ENCODE measurements around the gene YAE1. TPM values are rescaled to one million over a fixed set of nuclear protein-coding genes. Genes with fewer than 3 reads are reported as not detected.

The YAE1 gene
- total RNA-seq, 1 experiment from 2014 or later: 29.1 TPM

DNA sequence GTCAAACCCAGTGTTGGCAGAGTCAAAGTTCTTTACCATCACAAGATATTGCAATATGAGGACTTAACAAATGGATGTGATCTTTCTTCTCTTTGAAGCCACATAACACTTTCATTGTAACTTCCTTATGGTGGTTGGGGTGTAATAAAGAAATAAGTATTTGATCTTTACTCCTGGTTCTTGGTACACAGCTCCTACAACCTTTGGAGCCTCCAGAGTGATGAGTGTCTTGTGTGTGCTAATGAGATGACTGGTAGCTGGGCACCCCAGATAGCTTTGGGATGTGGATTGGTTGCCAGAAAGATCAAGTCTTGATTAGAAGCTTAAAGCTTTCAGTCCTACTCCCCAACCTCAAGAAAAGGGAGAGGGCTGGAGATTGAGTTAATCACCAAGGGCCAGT is 31.1 kb upstream of the YAE1 start:
- Histone ChIP-seq H3K9me3 (ENCODE audit: low read depth, low read length, poor library complexity, severe bottlenecking) (no peaks in the 10 kb centered on the region), H3K4me1 (ENCODE audit: insufficient read depth, low read length, poor library complexity, severe bottlenecking) (no peaks in the 10 kb centered on the region), H3K27ac (ENCODE audit: low read depth, low read length, poor library complexity, severe bottlenecking) (no peak overlapping the region), H3K36me3 (ENCODE audit: insufficient read depth, low read length, poor library complexity, severe bottlenecking) (no peaks in the 10 kb centered on the region), H3K4me3 (ENCODE audit: low read depth, low read length, poor library complexity, severe bottlenecking) (no peak overlapping the region), H3K27me3 (replicated peaks; ENCODE audit: insufficient read depth, low read depth, low read length, poor library complexity) (no peaks in the 10 kb centered on the region)
- no peak for TF ChIP-seq EZH2 (IDR thresholded peaks at IDR 0.05; ENCODE audit: borderline replicate concordance, low read depth, low read length, poor library complexity, severe bottlenecking)
- TF ChIP-seq, protein P1, sequence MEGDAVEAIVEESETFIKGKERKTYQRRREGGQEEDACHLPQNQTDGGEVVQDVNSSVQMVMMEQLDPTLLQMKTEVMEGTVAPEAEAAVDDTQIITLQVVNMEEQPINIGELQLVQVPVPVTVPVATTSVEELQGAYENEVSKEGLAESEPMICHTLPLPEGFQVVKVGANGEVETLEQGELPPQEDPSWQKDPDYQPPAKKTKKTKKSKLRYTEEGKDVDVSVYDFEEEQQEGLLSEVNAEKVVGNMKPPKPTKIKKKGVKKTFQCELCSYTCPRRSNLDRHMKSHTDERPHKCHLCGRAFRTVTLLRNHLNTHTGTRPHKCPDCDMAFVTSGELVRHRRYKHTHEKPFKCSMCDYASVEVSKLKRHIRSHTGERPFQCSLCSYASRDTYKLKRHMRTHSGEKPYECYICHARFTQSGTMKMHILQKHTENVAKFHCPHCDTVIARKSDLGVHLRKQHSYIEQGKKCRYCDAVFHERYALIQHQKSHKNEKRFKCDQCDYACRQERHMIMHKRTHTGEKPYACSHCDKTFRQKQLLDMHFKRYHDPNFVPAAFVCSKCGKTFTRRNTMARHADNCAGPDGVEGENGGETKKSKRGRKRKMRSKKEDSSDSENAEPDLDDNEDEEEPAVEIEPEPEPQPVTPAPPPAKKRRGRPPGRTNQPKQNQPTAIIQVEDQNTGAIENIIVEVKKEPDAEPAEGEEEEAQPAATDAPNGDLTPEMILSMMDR (conservative IDR thresholded peaks at IDR 0.05; ENCODE audit: low read depth, low read length): no peak
- POLR2A ChIA-PET (ENCODE audit: low non-redundant PET): no interaction called here
- CTCF ChIA-PET: no interaction called here
- no peak for DNase-seq (ENCODE audit: low spot score)
- intact Hi-C loops (cut with micrococcal nuclease; ENCODE audit: unreplicated experiment): no loop called here
- no TSS peak for BruUV-seq (replicated peaks)

DNA sequence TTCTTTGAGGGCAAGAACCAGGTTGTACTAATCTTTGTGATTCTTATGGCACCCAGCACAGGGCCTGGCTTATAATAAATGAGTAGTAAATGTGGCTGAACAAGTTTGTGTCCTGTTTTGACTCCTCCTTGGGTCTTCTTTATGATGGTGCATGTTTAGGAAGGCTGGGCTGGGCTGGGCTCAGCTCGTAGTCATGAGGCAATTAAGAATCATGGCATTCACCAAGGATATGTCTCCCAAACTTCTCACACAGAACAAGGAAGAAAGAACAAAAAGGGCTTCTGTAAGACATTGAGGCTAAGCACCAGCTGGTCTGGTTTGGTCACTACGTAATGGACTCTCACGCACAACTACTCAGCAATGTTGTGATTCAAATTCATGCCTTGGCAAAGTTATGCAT is 30.5 kb upstream of the YAE1 start:
- DNase-seq (ENCODE audit: low spot score): no peak
- Histone ChIP-seq H3K9me3 (ENCODE audit: low read depth, low read length, poor library complexity, severe bottlenecking) (no peaks in the 10 kb centered on the region), H3K36me3 (ENCODE audit: insufficient read depth, low read length, poor library complexity, severe bottlenecking) (no peaks in the 10 kb centered on the region), H3K27me3 (replicated peaks; ENCODE audit: insufficient read depth, low read depth, low read length, poor library complexity) (no peaks in the 10 kb centered on the region), H3K4me3 (ENCODE audit: low read depth, low read length, poor library complexity, severe bottlenecking) (no peak overlapping the region), H3K4me1 (ENCODE audit: insufficient read depth, low read length, poor library complexity, severe bottlenecking) (no peaks in the 10 kb centered on the region), H3K27ac (ENCODE audit: low read depth, low read length, poor library complexity, severe bottlenecking) (no peak overlapping the region)
- ChIA-PET CTCF (no interaction called here), POLR2A (ENCODE audit: low non-redundant PET) (no interaction called here)
- no peak for TF ChIP-seq EZH2 (IDR thresholded peaks at IDR 0.05; ENCODE audit: borderline replicate concordance, low read depth, low read length, poor library complexity, severe bottlenecking)
- TF ChIP-seq, protein P1 (conservative IDR thresholded peaks at IDR 0.05; ENCODE audit: low read depth, low read length): no peak
- no TSS peak for BruUV-seq (replicated peaks)
- intact Hi-C loops (cut with micrococcal nuclease; ENCODE audit: unreplicated experiment): no loop called here

DNA sequence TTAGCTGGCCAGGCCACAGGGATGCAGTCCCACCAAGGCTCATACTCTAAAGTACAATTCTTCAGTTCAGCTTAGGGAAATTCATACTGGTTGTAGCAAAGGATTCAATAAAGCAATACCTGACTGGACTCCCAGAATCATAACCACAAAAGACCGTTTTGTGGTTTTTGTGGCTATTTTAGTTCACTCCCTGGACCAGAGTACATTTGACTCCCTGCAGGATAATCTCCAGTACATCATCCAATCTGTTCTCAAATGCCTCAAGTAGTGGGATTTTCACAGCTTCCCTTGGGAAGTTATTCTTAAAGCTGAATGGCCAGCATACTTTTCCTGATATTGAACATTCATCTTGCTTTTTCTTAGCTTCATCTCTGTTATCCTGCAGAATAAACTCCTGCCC is 29.3 kb upstream of the YAE1 start:
- DNase-seq (ENCODE audit: low spot score): no peak
- TF ChIP-seq, protein P1 (conservative IDR thresholded peaks at IDR 0.05; ENCODE audit: low read depth, low read length): no peak
- no peak for TF ChIP-seq EZH2 (IDR thresholded peaks at IDR 0.05; ENCODE audit: borderline replicate concordance, low read depth, low read length, poor library complexity, severe bottlenecking)
- H3K27ac ChIP-seq (ENCODE audit: low read depth, low read length, poor library complexity, severe bottlenecking): no peak overlapping the region
- intact Hi-C loops (cut with micrococcal nuclease; ENCODE audit: unreplicated experiment): no loop called here
- ChIA-PET POLR2A (ENCODE audit: low non-redundant PET) (no interaction called here), CTCF (no interaction called here)
- H3K4me3 ChIP-seq (ENCODE audit: low read depth, low read length, poor library complexity, severe bottlenecking): no peak overlapping the region
- H3K36me3 ChIP-seq (ENCODE audit: insufficient read depth, low read length, poor library complexity, severe bottlenecking): no peaks in the 10 kb centered on the region
- no TSS peak for BruUV-seq (replicated peaks)
- H3K9me3 ChIP-seq (ENCODE audit: low read depth, low read length, poor library complexity, severe bottlenecking): no peaks in the 10 kb centered on the region
- no peaks in the 10 kb centered on the region for H3K4me1 ChIP-seq (ENCODE audit: insufficient read depth, low read length, poor library complexity, severe bottlenecking)
- no peaks in the 10 kb centered on the region for H3K27me3 ChIP-seq (replicated peaks; ENCODE audit: insufficient read depth, low read depth, low read length, poor library complexity)

Measured in A673 (cell line).